HG02678 (cell line): Measurements from ENCODE around the gene FAM163A.

Source experiments
- ATAC-seq: cut with Tn5 transposase; IDR thresholded peaks from one replicate; pipeline ENCODE4 v1.9.1; 2021; ENCODE audit warnings: mild to moderate bottlenecking, moderate library complexity; ENCODE audit not compliant: unreplicated experiment

Gene FAM163A

GRCh38 chr1:179748772-179749171, 5.7 kb downstream of the FAM163A start:
- no peak for ATAC-seq

DNA sequence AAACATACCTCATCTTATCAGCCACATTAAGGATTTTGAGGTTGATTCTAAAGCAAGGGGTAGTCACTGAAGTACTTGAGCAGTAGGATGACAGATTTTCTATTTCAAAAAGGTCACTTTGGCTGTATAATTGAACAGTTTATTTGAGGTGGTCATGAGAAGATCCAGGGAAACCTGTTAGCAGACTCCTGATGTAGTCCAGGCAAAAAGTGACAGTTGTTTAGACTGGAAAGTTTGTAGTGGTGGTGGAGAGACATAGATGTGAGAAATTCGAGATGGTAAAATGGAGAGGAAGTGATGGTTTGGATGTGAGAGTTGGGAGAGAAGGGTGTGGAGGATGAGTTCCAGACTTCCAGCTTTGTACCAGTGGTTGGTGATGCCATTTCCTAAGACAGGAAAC, 7.5 kb downstream of the FAM163A start:
- ATAC-seq, result no peak

- ATAC-seq, result no peak
Measured at GRCh38 chr1:179753061-179753460, 10.0 kb downstream of the FAM163A start.

- no peak for ATAC-seq
Measured at GRCh38 chr1:179754041-179754624, 11.0 kb downstream of the FAM163A start.

DNA sequence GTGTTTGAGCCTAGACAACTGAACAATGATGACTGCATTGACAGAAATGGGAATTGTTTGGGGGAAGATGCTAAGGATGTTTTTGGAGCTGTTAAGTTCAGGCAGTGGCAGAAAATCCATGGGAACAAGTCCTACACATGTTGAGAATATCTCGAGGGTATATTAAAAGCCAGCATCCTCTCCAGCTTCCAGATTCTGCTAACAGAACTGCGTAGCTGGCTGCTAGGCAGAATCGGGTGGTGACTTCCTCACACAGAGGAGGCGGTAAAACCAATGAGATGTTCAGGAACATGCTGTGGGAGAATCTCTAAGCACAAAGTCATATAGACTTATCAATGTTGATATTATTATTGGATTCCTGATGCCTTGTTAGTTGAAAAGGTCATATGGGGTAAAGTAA, 14.8 kb downstream of the FAM163A start:
- no peak for ATAC-seq

- ATAC-seq, result no peak
Measured at GRCh38 chr1:179760521-179760920, 17.4 kb downstream of the FAM163A start.

GRCh38 chr1:179761296-179761695, 18.2 kb downstream of the FAM163A start:
- no peak for ATAC-seq

DNA sequence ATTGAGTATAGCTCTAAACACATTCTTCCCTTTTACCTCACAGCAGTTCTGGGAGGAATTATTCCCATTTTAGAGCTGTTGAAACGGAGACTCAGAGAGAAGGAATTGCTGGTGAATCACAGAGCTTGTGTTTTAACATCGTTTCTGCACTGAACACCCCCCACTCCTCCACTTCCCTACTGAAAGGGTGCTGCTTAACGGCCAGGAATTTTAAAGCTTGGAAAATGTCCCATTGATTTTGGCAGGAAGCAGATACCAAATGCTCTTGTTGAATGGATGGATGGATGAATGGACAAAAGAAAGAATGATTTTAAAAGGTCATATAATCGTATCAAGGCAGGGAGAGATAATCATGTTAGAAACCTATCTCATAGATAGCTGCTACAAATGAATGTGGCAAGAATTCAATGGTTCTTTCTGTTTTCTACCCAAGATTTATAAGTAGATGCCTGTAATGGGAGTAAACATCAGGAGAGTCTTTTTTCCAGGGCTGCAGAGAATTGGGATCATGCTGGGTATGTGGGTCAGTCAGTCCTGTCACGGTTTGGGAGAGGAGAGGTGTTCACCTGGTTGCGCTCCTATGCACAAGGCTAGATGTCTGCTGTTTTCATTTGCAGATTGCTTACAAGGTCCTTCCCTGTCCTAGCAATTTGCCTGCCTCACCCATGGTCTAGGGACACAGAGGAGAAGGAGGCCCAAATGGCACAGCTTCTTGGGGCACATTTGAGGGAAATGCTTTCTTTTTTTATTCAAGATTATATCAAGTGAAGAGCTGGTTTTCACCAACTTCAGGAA, 19.0 kb downstream of the FAM163A start:
- no peak for ATAC-seq

GRCh38 chr1:179767177-179767581, 24.1 kb downstream of the FAM163A start:
- no peak for ATAC-seq

DNA sequence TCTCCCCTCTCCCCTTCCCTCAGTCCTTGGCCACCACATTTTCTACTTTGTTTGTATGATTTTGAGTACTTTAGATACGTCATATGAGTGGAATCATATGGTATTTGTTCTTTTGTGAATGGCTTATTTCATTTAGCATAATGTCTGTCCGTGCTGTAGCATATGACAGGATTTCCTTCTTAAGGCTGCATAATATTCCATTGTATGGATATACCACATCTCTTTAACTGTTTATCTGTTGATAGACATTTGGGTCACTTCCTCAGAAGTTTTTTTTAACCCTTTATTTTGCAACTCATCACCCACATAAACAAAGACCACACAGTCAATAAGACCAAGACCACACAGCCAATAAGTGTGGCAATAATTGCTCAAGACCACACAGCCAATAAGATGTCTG, 24.9 kb downstream of the FAM163A start:
- ATAC-seq, result no peak

DNA sequence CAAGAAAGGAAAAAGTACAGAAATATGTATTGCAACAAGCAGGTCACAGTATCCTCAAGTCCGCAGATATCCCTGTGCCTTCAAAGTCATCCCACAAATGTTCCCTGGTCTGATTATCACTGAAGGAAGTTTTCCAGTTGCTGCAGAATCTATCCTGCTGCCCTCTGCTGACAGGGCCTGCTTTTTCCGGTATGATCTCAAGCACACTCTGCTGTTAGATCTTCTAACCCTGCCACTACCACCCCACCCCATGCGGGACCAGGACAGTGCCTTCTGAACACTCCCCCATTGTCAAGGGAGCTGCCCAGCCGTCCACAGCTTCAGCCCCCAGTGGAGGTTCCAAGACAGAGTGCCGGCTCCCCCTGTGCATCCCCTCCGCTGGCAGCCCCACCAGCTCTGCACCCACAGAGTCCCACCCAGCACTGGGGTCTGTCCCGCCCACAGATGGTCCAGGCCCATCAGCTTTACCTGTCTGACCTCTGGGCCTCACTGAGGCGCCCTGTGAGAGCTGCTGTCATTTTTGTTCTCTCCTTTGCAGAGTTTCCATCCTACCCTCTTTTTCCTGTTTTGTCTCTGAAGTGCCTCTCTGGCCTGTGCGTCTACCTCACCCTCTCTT, 27.9 kb downstream of the FAM163A start:
- ATAC-seq, result no peak

- no peak for ATAC-seq
Measured at GRCh38 chr1:179773264-179773663, 30.2 kb downstream of the FAM163A start.

GRCh38 chr1:179774000-179774399, 30.9 kb downstream of the FAM163A start:
- no peak for ATAC-seq

- no peak for ATAC-seq
Measured at GRCh38 chr1:179774566-179774965, 31.5 kb downstream of the FAM163A start.

DNA sequence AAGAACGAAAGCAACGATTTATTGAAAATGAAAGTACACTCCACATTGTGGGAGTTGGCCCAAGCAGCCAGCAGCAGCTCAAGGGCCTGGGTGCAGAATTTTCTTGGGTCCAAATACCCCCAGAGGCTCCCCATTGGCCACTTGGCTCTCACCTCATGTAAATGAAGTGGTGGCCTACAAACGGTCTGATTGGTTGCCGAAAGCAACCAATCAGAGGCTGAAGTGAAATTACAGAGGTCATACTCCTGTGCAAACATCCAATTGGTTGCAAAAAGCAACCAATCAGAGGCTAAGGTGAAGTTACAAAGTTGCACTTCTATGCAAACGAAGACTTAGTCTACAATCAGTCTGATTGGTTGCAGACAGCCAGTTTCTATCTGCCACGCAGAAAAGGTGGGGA, 31.9 kb downstream of the FAM163A start:
- ATAC-seq, result no peak

DNA sequence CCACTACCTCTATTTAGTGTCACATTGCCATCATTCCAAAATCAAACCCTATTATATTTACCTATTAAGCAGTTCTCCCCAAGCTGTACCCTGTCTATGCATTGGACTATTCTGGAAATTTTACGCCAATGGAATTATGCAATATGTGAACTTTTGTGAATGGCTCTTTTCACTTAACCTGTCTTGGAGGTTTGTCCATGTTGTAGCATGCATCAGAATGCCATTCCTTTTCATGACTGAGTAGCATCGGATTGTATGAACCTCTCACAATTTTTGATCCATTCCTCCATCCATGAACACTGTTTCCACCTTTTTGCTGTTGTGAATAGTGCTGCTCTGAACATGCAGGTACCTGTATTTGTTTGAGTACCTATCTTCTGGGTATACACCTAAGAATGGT, 33.7 kb downstream of the FAM163A start:
- no peak for ATAC-seq

DNA sequence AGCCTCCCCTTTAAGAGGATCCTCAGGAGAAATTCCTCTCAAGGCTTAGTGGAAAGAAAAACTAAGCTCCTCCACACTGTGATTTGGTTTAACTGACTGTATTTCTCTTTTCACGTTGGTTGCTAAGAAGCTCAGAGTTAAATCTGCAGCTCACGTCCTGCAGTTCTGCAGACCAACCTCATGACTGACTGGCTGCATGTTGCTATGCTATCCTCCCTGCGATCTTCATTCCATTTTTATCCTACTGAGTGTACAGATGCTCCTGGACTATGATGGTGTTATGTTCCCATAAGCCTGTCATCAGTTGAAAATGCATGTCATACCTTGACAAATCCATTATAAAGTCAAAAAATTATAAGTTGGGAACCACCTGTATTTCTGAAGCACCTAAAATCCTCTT, 34.6 kb downstream of the FAM163A start:
- ATAC-seq, result no peak

DNA sequence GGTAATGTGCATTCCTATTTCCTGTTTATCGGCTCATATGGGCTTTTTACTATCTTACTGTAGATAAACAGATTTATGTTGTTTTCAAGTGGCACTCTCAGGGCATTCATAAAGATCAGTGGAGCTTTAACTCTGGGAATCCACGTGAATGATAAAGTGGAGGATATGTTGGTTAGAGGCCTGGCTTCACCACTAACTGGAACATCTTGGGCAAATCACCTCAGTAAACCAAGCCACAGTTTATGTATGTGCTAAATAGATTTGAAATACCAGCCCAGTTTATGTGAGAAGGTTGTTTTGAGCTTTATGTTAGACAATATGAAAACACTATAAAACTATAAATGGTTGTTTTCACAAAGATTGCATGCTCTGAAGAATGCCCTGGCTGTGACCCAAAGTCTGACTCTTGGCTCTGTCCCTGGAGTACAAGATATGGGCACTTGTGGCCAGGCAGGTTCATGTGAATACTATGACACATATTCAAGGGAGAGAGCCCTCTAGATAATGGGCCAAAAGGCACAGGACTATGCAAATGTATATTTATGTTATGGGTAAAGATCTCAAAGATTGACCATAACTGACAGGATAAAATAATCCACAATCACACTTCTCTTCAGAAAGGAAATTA, 36.7 kb downstream of the FAM163A start:
- no peak for ATAC-seq

DNA sequence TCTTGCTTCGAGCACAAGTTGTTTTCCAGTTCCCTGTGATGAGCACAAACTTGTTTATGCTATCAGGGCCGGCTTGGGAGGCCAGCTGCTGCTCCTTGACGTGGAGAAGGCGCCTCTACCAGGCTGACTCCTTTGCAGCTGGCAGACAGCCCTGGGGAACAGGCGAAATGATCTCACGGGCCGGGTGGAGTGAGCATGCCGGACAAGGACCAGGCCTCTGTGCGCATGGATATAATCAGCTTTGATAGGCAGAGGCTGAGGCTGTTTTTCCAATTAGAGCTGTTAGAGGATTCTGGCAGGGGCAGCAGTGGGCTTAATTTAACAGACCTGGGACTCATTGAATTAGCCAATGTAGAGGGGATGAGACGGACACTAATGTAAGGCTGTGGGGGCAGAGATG, 38.9 kb downstream of the FAM163A start:
- ATAC-seq, result no peak

DNA sequence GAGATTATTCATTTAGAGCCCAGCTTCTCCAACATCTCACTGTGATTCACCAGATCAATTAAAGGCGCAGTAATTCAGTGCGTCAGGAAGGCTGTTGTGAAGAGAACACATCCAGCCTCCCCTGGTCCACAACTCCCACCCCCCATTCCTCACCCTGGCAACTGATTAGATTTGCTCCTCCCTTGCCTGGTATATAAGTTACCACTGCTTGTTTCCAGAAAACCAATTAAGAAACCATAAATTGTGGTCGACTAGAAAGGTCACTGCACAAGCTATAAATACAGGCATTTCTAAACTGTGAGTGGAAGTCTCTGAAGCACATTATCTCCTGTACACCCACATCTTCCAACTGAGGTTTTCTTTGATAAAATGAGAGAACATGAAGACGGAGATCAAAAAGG, 41.9 kb downstream of the FAM163A start:
- ATAC-seq, result no peak

DNA sequence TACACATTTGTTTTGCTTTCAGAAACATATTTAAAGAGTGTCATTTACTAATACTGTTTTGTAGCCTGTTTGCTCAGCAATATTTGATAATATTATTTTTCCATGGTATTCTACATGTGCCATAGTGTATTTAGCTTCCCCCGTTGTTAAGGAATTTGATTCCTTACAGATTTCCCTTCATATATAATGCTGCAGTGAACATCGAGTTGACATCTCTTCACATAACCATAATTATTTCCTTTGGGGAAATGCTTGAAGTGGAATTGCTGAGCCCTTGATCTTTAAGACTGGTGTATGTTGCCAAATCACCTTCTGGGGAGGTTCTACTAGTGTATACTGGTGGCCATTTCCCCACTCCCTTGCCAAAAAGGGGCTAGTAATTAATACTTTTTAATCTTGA, 42.6 kb downstream of the FAM163A start:
- ATAC-seq, result no peak
